Hindlimb muscle (tissue), 1 donor: ENCODE measurements around the gene SMURF2. TPM values are rescaled to one million over a fixed set of nuclear protein-coding genes. Genes with fewer than 3 reads are reported as not detected.

Experiments used
- DNase-seq: peaks from one replicate; pipeline ENCODE4 v3.0.0-alpha.2; 2013
- polyA plus RNA-seq: library from polyadenylated mRNA; unstranded; fragments of 120-200 nt; gene quantifications from one replicate; pipeline ENCODE4 v1.2.1, GENCODE V29; 2013; ENCODE audit not compliant: insufficient read length

SMURF2 gene
- polyA plus RNA-seq, 1 donor: 21.6 TPM

DNA sequence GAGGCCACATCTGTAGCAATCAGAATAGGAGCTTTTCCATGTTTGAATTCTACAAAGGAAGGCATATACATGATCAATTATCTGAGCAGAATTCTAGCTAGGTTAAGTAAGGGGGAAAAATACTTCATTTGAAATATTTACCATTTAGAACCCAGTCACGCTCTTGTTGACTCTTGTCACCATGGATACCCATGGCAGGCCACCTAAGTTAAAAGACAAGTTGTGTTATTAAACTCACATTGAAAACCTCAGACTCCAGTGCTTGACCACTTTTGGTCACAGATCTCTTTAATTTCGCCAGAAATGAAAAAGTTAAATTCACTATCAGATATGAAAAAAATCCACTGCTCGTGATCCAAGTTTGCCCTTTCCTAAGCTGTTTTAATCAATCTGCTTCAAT, 160.1 kb downstream of the SMURF2 start:
- no peak for DNase-seq

DNA sequence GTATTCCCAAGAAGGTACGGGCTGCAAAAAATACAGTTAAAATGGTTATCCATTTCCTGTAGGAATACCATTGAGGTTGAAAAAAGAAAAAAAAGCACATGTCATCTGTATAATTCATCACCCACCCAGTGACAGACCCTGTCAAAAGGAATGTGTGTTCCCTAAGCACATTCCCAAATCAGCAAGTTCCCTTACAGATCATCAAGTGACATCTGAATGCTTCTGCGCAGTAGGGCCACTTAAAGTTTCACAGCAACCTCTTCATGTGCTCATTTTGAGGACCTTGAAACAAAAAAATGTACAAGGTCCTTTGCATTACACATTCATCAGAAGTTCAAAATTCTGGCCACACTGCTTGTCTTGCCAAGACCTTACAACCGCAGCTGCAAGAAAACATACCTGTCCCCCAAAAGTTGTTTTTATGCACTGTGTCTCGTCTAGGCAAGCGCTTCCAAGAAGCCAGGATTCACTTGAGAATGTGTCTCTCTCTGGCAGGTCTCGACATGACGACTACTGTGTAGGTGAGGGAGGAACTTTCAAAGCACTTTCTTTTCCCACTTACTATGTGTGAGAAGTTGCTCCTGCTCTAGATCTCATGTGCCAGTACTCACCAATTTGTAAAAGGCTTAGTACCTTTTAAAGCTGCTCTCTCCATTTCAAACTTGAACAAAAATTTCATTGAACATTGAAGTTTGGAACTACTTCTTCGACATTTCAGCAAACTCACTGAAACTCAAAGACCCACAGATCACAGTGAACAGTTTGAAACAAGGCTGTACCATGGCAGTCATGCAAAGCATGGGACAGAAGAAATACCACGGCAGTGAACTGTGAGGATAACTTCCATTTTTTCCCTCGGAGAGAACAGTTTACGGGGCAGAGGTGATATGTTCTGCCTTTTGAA, 161.0 kb downstream of the SMURF2 start:
- DNase-seq: no peak

DNA sequence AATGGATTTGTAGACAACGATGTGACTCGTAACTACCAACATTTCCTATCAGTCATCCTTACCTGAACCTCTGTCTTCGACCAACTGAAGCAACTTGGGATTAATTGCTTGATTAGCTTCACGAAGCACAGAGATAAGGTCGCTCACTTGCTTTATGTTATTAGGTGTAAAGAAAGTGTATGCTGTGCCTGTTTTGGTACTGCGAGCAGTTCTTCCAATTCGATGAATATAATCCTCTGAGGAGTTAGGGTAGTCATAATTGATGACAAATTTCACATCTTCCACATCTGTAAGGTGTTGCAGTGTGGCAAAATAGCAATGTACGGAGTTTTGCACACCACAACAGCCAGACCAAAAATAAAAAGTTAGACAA, 161.6 kb downstream of the SMURF2 start:
- DNase-seq: no peak

DNA sequence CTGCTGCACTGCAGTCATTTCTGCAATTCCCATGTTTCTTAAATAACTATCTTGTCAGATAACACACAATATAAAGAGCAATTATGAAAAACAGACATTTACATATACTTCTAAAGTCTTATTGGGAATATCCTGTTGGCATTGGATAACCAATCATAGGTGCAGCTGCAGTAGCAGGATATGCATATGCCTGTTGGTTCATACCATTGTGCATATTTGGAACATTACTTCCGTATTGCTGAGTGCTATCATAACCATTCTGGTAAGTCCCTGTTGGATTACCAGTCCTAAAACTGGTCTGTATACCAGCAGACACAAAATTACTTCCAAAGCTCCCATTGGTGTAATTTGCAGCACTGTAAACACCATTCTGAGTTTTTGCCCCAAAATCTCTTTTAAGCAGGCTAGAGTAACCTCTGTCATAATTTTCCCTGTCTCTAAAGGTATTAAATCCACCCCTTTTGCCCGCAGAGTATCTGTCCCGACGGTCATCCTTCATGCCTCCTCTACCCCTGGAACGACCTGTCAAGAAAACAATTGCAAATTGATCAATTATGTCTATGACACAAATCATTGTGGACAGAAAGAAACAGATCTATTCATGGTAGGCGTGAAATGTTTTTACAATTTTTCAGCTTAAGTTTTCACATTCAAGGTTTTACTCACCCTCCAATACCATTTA, 162.2 kb downstream of the SMURF2 start:
- DNase-seq: no peak

DNA sequence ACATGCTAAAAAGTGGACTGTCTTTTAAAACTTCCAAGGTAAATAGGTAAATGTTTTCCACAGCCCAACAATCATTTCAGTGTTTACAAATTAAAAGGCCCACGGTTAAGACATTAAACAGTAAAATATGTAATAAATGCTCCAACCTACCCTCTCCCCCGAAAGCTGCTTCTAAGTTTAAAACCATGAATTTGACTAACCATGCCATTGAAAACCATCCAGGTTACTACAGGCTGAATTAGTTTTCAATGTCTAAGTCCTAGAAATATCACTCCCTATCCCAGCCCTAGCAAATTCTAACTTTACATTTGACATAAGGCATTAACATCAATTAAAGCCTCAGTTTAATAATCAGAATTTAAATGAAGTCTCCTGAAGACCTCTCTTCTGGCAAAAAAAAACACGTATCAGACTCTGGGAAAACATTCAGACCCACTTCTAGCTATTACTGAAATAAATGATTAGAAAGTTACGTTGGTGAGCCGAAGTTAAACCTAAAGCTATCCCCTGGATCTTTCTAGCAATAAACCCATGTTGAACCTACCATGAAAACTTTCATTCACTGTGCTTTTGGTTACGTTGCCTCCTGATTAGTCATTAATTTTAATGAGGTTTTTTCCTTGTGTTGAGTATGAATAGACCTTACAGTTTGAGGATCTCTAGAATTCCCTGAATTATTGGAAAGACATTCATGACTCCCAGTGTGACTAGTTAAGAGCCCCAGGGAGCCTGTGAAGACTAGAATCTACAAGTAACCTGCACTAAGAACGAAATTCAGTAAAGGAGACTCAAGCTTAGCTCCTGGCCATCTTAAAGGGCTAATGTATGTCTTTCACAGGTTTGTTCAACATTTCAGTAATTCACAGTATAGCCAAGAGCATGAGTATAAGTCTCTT, 163.6 kb downstream of the SMURF2 start:
- DNase-seq: no peak

DNA sequence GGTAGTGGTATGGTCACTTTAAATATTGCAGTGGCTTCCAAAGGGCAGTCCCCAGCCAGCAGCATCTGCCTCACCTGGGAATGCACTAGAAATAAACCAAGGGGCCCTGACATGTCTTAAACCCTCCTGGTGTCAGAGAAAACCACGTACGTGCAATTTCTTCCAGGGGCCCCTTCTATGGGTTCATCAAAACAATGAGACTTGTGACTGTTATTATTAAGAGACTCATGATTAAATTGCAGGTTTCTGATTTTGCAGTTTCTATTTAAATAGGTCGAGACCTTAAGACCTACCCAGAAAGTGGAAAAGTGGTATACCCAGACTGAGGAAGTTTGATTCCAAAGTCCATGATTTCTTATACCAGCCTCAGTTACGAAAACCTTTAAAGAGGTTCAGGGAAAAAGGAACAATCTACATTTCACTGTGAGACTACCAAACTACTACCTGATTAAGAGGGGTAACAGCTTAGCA, 164.5 kb downstream of the SMURF2 start:
- DNase-seq: no peak

DNA sequence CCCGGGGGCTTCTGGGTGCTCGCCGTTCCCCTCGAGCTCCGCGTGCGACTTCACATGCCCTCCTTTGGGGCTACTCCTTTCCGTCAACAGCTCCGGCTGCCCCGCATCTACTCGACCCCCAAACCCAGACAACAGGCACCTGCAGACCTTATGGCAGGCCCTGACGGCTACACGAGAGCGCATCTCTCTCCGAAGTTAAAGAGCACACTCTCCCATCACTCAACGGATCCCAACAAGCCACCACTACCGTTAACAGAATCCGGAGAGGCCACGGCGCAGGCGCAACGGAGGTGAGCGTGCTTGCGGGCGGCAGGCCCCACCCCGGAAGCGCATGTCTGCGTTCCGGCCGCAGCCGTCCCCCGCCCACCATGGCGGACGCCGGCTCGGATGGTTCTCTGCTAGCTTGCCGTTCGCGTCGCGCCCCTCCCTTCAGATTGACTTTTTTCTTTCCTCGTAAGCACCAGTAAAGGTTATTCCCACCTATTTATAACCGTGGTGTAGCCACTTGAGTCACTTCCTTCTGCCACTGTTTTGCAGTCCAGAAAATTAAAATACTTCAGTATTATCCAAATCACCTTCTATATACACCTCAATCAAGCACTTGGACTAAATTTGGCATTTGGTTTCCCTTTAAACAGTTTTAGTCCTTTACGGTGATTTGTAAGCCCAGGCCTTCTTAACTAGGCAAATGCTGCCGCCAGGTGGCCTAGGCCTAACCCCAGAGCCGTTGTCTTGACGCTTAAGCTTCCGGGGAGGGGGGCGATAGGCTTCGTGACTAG, 165.1 kb downstream of the SMURF2 start, which contains the start of gene POLG2:
Gene POLG2, minus strand, starts transcription at position 269 of the 779 bp plus-strand sequence. Its CDS starts 86 bp downstream, at position 183.
- peak; percentile 93 for DNase-seq

DNA sequence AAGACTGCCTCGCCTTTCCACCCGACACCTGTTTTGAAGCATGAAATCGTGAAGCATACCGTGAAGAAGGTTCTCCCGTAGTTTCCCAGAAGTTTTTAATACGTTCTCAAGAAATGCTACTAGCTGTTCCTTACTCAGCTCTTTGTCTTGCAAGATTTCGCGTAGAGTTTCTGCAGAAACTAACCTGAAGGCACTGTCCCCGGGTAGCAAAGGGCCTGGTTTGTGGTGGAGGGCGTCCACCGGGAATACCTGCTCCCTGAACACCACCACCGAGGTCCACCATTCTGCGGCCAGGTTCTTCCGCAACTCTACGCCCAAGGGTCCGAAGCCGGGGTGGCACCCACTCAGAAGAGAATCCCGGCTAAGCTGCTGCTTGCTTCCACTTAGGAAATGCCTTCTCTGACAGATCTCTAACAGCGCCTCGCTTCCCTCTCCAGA, 165.7 kb downstream of the SMURF2 start:
- no peak for DNase-seq

Other genes starting within 250 kb of the SMURF2 start
- gene MILR1, start 213.2 kb downstream of the SMURF2 start, polyA plus RNA-seq: 6.9 TPM
- gene POLG2, start 165.3 kb downstream of the SMURF2 start, polyA plus RNA-seq: 27.9 TPM
- gene DDX5, start 156.0 kb downstream of the SMURF2 start, polyA plus RNA-seq: 372 TPM
- 52.9 TPM for gene CEP95, start 155.3 kb downstream of the SMURF2 start, polyA plus RNA-seq